ENCODE data around the gene AVPR1A. TPM values are rescaled to one million over a fixed set of nuclear protein-coding genes. Genes with fewer than 3 reads are reported as not detected.

Gene AVPR1A
- total RNA-seq, 1 donor from 2014 or later, result not detected

GRCh38 chr12:63132201-63132600 is 18.8 kb downstream of the AVPR1A start:
- DNase-seq, result no peak
- Mint-ChIP-seq H3K4me1 (ENCODE audit: low read depth, unreplicated experiment) (no peaks in the 10 kb centered on the region), H3K36me3 (ENCODE audit: unreplicated experiment) (no peaks in the 10 kb centered on the region), H3K4me3 (ENCODE audit: unreplicated experiment) (no peak overlapping the region), H3K27ac (ENCODE audit: unreplicated experiment) (no peak overlapping the region), H3K9me3 (ENCODE audit: unreplicated experiment) (peaks cover 2% of the 10 kb centered on the region), H3K27me3 (ENCODE audit: unreplicated experiment) (no peaks in the 10 kb centered on the region)
- TF ChIP-seq CTCF (IDR thresholded peaks at IDR 0.05; ENCODE audit: partially characterized antibody, unreplicated experiment), result no peak

- no peak for TF ChIP-seq CTCF (IDR thresholded peaks at IDR 0.05; ENCODE audit: partially characterized antibody, unreplicated experiment)
- no peaks in the 10 kb centered on the region for H3K27me3 Mint-ChIP-seq (ENCODE audit: unreplicated experiment)
- H3K27ac Mint-ChIP-seq (ENCODE audit: unreplicated experiment), result no peak overlapping the region
- DNase-seq, result no peak
- H3K9me3 Mint-ChIP-seq (ENCODE audit: unreplicated experiment), result peaks cover 2% of the 10 kb centered on the region
- no peaks in the 10 kb centered on the region for H3K4me1 Mint-ChIP-seq (ENCODE audit: low read depth, unreplicated experiment)
- no peak overlapping the region for H3K4me3 Mint-ChIP-seq (ENCODE audit: unreplicated experiment)
- no peaks in the 10 kb centered on the region for H3K36me3 Mint-ChIP-seq (ENCODE audit: unreplicated experiment)
These were observed 21.1 kb downstream of the AVPR1A start for GRCh38 chr12:63129927-63130326.

- no peak for TF ChIP-seq CTCF (IDR thresholded peaks at IDR 0.05; ENCODE audit: partially characterized antibody, unreplicated experiment)
- Mint-ChIP-seq H3K27ac (ENCODE audit: unreplicated experiment) (no peak overlapping the region), H3K36me3 (ENCODE audit: unreplicated experiment) (no peaks in the 10 kb centered on the region), H3K4me3 (ENCODE audit: unreplicated experiment) (no peak overlapping the region), H3K27me3 (ENCODE audit: unreplicated experiment) (no peaks in the 10 kb centered on the region), H3K4me1 (ENCODE audit: low read depth, unreplicated experiment) (no peaks in the 10 kb centered on the region), H3K9me3 (ENCODE audit: unreplicated experiment) (peaks cover 1% of the 10 kb centered on the region)
- DNase-seq, result no peak
These were observed 26.2 kb downstream of the AVPR1A start for GRCh38 chr12:63124778-63125177.

- H3K36me3 Mint-ChIP-seq (ENCODE audit: unreplicated experiment), result no peaks in the 10 kb centered on the region
- H3K9me3 Mint-ChIP-seq (ENCODE audit: unreplicated experiment), result no peaks in the 10 kb centered on the region
- DNase-seq, result no peak
- H3K4me3 Mint-ChIP-seq (ENCODE audit: unreplicated experiment), result no peak overlapping the region
- H3K27ac Mint-ChIP-seq (ENCODE audit: unreplicated experiment), result no peak overlapping the region
- no peaks in the 10 kb centered on the region for H3K4me1 Mint-ChIP-seq (ENCODE audit: low read depth, unreplicated experiment)
- no peaks in the 10 kb centered on the region for H3K27me3 Mint-ChIP-seq (ENCODE audit: unreplicated experiment)
- peak; percentile 90 for TF ChIP-seq CTCF (IDR thresholded peaks at IDR 0.05; ENCODE audit: partially characterized antibody, unreplicated experiment)
These were observed 47.4 kb downstream of the AVPR1A start for GRCh38 chr12:63103494-63104131.

- Mint-ChIP-seq H3K9me3 (ENCODE audit: unreplicated experiment) (no peaks in the 10 kb centered on the region), H3K27me3 (ENCODE audit: unreplicated experiment) (no peaks in the 10 kb centered on the region), H3K27ac (ENCODE audit: unreplicated experiment) (no peak overlapping the region), H3K4me1 (ENCODE audit: low read depth, unreplicated experiment) (no peaks in the 10 kb centered on the region), H3K4me3 (ENCODE audit: unreplicated experiment) (no peak overlapping the region), H3K36me3 (ENCODE audit: unreplicated experiment) (no peaks in the 10 kb centered on the region)
- TF ChIP-seq CTCF (IDR thresholded peaks at IDR 0.05; ENCODE audit: partially characterized antibody, unreplicated experiment), result no peak
- DNase-seq, result no peak
These were observed 49.1 kb downstream of the AVPR1A start for GRCh38 chr12:63101920-63102319.

Data from glutamatergic neuron (in vitro differentiated cells).